Measurements from ENCODE around the gene TIMM10B. TPM values are rescaled to one million over a fixed set of nuclear protein-coding genes. Genes with fewer than 3 reads are reported as not detected.

Gene TIMM10B
- total RNA-seq, 1 experiment from 2014 or later: 19.1 TPM

- Histone ChIP-seq H3K9me3 (replicated peaks) (no peaks in the 10 kb centered on the region), H3K27me3 (replicated peaks) (no peaks in the 10 kb centered on the region), H3K4me3 (peak overlapping the region; percentile 60), H3K4me1 (replicated peaks) (peaks cover 7% of the 10 kb centered on the region), H3K27ac (peak overlapping the region; percentile 75), H3K36me3 (peaks cover 27% of the 10 kb centered on the region)
- no peak for DNase-seq (ENCODE audit: low read depth in 1 of 2, low spot score in 2 of 2)
Observed at GRCh38 chr11:6480299-6480914, 894 bp upstream of the TIMM10B start.

DNA sequence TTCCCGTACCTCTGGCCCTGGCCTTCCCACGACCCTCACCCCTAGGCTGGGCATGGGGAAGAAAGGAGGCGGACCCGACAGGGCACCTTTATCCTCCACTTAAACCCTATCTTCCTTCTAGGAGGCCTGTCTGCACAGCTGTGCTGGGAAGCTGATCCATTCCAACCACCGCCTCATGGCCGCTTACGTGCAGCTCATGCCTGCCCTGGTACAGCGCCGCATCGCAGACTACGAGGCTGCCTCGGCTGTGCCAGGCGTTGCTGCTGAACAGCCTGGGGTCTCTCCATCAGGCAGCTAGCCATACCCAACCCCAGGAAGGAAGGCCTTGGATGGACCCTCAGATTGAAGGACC is 599 bp downstream of the TIMM10B start:
- H3K9me3 ChIP-seq (replicated peaks): no peaks in the 10 kb centered on the region
- no peak for DNase-seq (ENCODE audit: low read depth in 1 of 2, low spot score in 2 of 2)
- peak overlapping the region; percentile 75 for H3K27ac ChIP-seq
- no peaks in the 10 kb centered on the region for H3K27me3 ChIP-seq (replicated peaks)
- H3K4me3 ChIP-seq: peak overlapping the region; percentile 60
- peaks cover 7% of the 10 kb centered on the region for H3K4me1 ChIP-seq (replicated peaks)
- H3K36me3 ChIP-seq: peaks cover 31% of the 10 kb centered on the region

DNA sequence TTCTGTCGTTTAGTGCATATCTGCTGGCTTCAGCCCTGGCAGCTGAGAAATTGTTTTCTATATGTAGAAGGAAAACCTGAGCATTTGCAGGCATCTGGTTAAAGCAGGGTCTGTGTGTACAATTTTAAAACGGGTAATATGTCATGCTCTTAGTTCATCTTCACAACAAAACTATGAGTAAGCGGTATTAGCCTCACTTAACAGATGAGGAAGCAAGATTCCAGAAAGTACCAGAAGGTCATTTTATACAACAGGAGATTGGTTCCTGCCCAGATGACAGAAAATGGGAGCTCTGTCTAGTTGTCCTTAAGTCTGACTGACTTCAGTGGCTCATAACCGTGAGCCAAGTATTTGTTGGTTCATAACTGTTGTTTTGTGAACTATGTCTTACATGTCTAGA is 1.1 kb downstream of the TIMM10B start:
- DNase-seq (ENCODE audit: low read depth in 1 of 2, low spot score in 2 of 2): no peak
- H3K4me1 ChIP-seq (replicated peaks): peaks cover 7% of the 10 kb centered on the region
- no peaks in the 10 kb centered on the region for H3K27me3 ChIP-seq (replicated peaks)
- peak overlapping the region; percentile 60; the same call in 1 of the 2 replicates for H3K4me3 ChIP-seq
- H3K9me3 ChIP-seq (replicated peaks): no peaks in the 10 kb centered on the region
- peaks cover 32% of the 10 kb centered on the region for H3K36me3 ChIP-seq
- H3K27ac ChIP-seq: 0 out of 2 replicates have a peak overlapping the region, but pooled peaks have one; percentile 75

- H3K4me1 ChIP-seq (replicated peaks): peaks cover 7% of the 10 kb centered on the region
- no peak overlapping the region for H3K4me3 ChIP-seq
- peaks cover 32% of the 10 kb centered on the region for H3K36me3 ChIP-seq
- no peaks in the 10 kb centered on the region for H3K27me3 ChIP-seq (replicated peaks)
- H3K27ac ChIP-seq: no peak overlapping the region
- DNase-seq (ENCODE audit: low read depth in 1 of 2, low spot score in 2 of 2): no peak
- H3K9me3 ChIP-seq (replicated peaks): no peaks in the 10 kb centered on the region
Observed at GRCh38 chr11:6483015-6483414, 1.7 kb downstream of the TIMM10B start.

DNA sequence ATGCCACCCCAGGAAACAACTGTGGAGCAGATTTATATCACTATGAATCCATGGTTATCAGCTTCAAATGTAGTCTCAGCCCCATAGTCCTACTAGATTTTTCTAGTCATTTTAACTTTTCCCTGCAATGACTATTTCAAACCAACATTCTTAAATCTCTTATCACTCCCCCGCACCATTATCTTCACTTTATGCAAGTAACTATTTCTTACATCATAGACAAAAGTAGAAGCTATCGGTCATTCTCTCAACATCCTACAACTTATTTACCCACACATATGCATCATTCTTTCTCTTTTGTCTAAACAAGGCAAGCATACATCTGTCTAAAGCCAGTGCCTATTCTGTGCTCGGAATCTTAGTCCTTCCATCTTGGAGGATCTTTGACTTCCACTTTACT is 4.4 kb downstream of the TIMM10B start:
- Histone ChIP-seq H3K36me3 (peaks cover 36% of the 10 kb centered on the region), H3K27me3 (replicated peaks) (no peaks in the 10 kb centered on the region), H3K4me1 (replicated peaks) (peaks cover 7% of the 10 kb centered on the region), H3K27ac (no peak overlapping the region), H3K4me3 (no peak overlapping the region), H3K9me3 (replicated peaks) (no peaks in the 10 kb centered on the region)
- DNase-seq (ENCODE audit: low read depth in 1 of 2, low spot score in 2 of 2): no peak

DNA sequence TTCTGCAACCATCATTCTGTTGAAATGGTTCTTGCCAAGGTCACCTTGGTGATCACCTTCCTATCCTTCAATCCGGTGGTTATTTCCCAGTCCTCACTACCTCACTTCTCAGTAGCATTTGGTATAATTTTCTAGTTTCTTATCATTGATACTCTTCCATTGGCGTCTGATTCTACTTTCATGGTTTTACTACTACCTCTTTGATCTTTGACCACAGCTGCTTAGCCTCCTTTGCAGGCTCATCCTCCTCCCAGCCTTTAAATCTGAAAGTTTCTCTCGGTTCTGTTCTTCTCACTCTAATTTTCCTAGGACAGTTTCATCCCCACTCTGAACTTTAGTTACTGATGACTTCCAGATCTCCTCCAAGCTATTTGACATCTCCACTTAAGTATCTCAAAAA is 5.0 kb downstream of the TIMM10B start:
- no peaks in the 10 kb centered on the region for H3K9me3 ChIP-seq (replicated peaks)
- no peak overlapping the region for H3K27ac ChIP-seq
- peaks cover 33% of the 10 kb centered on the region for H3K36me3 ChIP-seq
- no peak for DNase-seq (ENCODE audit: low read depth in 1 of 2, low spot score in 2 of 2)
- H3K4me1 ChIP-seq (replicated peaks): peaks cover 7% of the 10 kb centered on the region
- H3K4me3 ChIP-seq: no peak overlapping the region
- H3K27me3 ChIP-seq (replicated peaks): no peaks in the 10 kb centered on the region

DNA sequence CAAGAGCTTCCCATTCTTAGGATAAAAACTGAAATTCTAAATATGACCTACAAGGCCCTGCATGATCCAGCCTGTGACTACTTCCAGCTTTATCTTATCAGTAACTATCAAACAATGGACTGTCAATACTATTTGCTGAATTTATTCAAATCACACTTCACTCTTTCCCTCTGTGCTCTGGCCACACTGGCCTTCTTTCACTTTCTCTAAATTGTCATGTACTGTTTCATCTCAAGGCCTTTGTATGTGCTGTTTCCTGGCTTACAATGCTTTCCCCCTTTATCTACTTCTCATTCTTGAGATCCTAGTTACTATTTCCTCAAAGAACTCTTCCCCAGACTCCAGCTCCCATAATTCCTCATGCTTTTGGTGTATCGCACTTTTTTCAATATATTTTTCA is 5.6 kb downstream of the TIMM10B start:
- no peak overlapping the region for H3K27ac ChIP-seq
- no peak overlapping the region for H3K4me3 ChIP-seq
- peaks cover 32% of the 10 kb centered on the region for H3K36me3 ChIP-seq
- H3K9me3 ChIP-seq (replicated peaks): no peaks in the 10 kb centered on the region
- H3K27me3 ChIP-seq (replicated peaks): no peaks in the 10 kb centered on the region
- peaks cover 7% of the 10 kb centered on the region for H3K4me1 ChIP-seq (replicated peaks)
- no peak for DNase-seq (ENCODE audit: low read depth in 1 of 2, low spot score in 2 of 2)

- H3K27ac ChIP-seq: no peak overlapping the region
- H3K27me3 ChIP-seq (replicated peaks): no peaks in the 10 kb centered on the region
- peaks cover 18% of the 10 kb centered on the region for H3K36me3 ChIP-seq
- no peaks in the 10 kb centered on the region for H3K9me3 ChIP-seq (replicated peaks)
- DNase-seq (ENCODE audit: low read depth in 1 of 2, low spot score in 2 of 2): no peak
- no peak overlapping the region for H3K4me3 ChIP-seq
- no peaks in the 10 kb centered on the region for H3K4me1 ChIP-seq (replicated peaks)
Observed at GRCh38 chr11:6488342-6488741, 7.0 kb downstream of the TIMM10B start.

- no peaks in the 10 kb centered on the region for H3K9me3 ChIP-seq (replicated peaks)
- H3K27ac ChIP-seq: no peak overlapping the region
- H3K36me3 ChIP-seq: peaks cover 14% of the 10 kb centered on the region
- no peaks in the 10 kb centered on the region for H3K27me3 ChIP-seq (replicated peaks)
- no peak overlapping the region for H3K4me3 ChIP-seq
- no peaks in the 10 kb centered on the region for H3K4me1 ChIP-seq (replicated peaks)
- no peak for DNase-seq (ENCODE audit: low read depth in 1 of 2, low spot score in 2 of 2)
Observed at GRCh38 chr11:6488821-6489220, 7.5 kb downstream of the TIMM10B start.

- no peak overlapping the region for H3K4me3 ChIP-seq
- no peak for DNase-seq (ENCODE audit: low read depth in 1 of 2, low spot score in 2 of 2)
- no peaks in the 10 kb centered on the region for H3K9me3 ChIP-seq (replicated peaks)
- H3K27me3 ChIP-seq (replicated peaks): no peaks in the 10 kb centered on the region
- no peak overlapping the region for H3K27ac ChIP-seq
- H3K36me3 ChIP-seq: peaks cover 14% of the 10 kb centered on the region
- no peaks in the 10 kb centered on the region for H3K4me1 ChIP-seq (replicated peaks)
Observed at GRCh38 chr11:6489306-6489705, 8.0 kb downstream of the TIMM10B start.

- H3K36me3 ChIP-seq: 0 out of 2 replicates have a peak, but pooled peaks cover 3% of the 10 kb centered on the region
- no peak within 1 kb of the TSS for H3K27ac ChIP-seq
- no peak within 1 kb of the TSS for H3K4me3 ChIP-seq
- no peaks in the 10 kb centered on the region for H3K9me3 ChIP-seq (replicated peaks)
- H3K4me1 ChIP-seq (replicated peaks): peaks cover 10% of the 10 kb centered on the region
- DNase-seq (ENCODE audit: low read depth in 1 of 2, low spot score in 2 of 2): no peak
- H3K27me3 ChIP-seq (replicated peaks): no peaks in the 10 kb centered on the region
Observed at GRCh38 chr11:6497069-6497839, 16.0 kb downstream of the TIMM10B start, which contains the start of gene DNHD1. Gene DNHD1 (plus strand): TSS chr11:6497280. CDS start chr11:6498216, 936 bp downstream.

- H3K9me3 ChIP-seq (replicated peaks): no peaks in the 10 kb centered on the region
- no peak for DNase-seq (ENCODE audit: low read depth in 1 of 2, low spot score in 2 of 2)
Observed at GRCh38 chr11:6498121-6498520, 16.8 kb downstream of the TIMM10B start.

DNA sequence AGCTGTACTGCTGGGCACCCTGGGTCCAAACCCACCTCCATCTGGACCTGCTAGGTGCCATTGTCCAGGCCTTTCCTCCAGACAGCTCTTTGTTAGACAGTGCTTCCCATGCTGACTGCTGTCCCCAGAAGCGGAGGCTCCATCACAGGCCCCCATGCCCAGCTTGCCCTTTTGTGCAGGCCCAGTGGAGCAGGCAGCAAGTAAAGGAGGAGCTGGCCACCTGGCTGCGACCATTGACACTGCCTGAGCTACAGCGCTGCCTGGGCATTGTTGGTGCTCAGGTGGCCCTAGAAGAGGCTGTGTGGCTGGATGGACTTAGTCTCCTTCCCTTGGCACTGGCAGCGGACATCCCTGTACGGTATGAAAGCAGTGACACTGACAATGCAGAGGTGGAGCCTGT is 17.2 kb downstream of the TIMM10B start:
- peaks cover 10% of the 10 kb centered on the region for H3K4me1 ChIP-seq (replicated peaks)
- no peak overlapping the region for H3K27ac ChIP-seq
- no peak overlapping the region for H3K4me3 ChIP-seq
- DNase-seq (ENCODE audit: low read depth in 1 of 2, low spot score in 2 of 2): no peak
- H3K9me3 ChIP-seq (replicated peaks): no peaks in the 10 kb centered on the region
- H3K27me3 ChIP-seq (replicated peaks): no peaks in the 10 kb centered on the region
- 0 out of 2 replicates have a peak, but pooled peaks cover 3% of the 10 kb centered on the region for H3K36me3 ChIP-seq

More at GRCh38 chr11:6498121-6498520, 16.8 kb downstream of the TIMM10B start:
- Histone ChIP-seq H3K4me1 (replicated peaks) (peaks cover 10% of the 10 kb centered on the region), H3K36me3 (0 out of 2 replicates have a peak, but pooled peaks cover 3% of the 10 kb centered on the region), H3K27ac (no peak overlapping the region), H3K27me3 (replicated peaks) (no peaks in the 10 kb centered on the region), H3K4me3 (no peak overlapping the region)

- Histone ChIP-seq H3K36me3 (0 out of 2 replicates have a peak, but pooled peaks cover 3% of the 10 kb centered on the region), H3K27ac (no peak overlapping the region), H3K4me1 (replicated peaks) (peaks cover 17% of the 10 kb centered on the region)
Observed at GRCh38 chr11:6502382-6502781, 21.1 kb downstream of the TIMM10B start.

More at GRCh38 chr11:6502382-6502781, 21.1 kb downstream of the TIMM10B start:
- no peaks in the 10 kb centered on the region for H3K27me3 ChIP-seq (replicated peaks)
- H3K9me3 ChIP-seq (replicated peaks): no peaks in the 10 kb centered on the region
- H3K4me3 ChIP-seq: no peak overlapping the region
- DNase-seq (ENCODE audit: low read depth in 1 of 2, low spot score in 2 of 2): no peak
